Measurements from ENCODE around the gene EPHA2.

EPHA2 gene

DNA sequence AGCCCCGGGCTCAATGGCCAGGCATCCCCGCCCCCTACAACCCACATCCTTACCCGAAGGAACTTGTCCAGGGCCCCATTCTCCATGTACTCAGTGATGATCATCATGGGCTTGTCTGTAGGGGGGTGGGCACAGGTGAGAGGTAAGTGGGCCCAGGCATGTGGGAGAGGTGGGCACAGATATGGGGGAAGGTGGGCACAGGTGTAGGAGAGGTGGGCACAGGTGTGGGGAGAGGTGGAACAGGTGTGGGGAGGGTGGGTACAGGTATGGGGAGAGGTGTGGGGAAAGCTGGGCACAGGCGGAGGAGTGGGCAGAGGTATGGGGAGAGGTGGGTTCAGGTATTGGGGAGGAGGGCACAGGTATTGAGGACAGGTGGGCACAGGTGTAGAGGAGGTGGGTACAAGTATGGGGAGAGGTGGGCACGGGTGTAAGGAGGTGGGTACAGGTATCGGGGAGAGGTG lies 23.5 kb downstream of the EPHA2 start:
- DNase-seq (ENCODE audit: low read depth), result no peak
- TF ChIP-seq MYC (IDR thresholded peaks at IDR 0.05; ENCODE audit: low read depth, low read length) (no peak), POLR2A (IDR thresholded peaks at IDR 0.05; ENCODE audit: extremely low read depth, insufficient read length) (no peak)
- TF ChIP-seq, protein P1, sequence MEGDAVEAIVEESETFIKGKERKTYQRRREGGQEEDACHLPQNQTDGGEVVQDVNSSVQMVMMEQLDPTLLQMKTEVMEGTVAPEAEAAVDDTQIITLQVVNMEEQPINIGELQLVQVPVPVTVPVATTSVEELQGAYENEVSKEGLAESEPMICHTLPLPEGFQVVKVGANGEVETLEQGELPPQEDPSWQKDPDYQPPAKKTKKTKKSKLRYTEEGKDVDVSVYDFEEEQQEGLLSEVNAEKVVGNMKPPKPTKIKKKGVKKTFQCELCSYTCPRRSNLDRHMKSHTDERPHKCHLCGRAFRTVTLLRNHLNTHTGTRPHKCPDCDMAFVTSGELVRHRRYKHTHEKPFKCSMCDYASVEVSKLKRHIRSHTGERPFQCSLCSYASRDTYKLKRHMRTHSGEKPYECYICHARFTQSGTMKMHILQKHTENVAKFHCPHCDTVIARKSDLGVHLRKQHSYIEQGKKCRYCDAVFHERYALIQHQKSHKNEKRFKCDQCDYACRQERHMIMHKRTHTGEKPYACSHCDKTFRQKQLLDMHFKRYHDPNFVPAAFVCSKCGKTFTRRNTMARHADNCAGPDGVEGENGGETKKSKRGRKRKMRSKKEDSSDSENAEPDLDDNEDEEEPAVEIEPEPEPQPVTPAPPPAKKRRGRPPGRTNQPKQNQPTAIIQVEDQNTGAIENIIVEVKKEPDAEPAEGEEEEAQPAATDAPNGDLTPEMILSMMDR (IDR thresholded peaks at IDR 0.05; ENCODE audit: low read depth, low read length), result no peak
- TF ChIP-seq, protein P2, sequence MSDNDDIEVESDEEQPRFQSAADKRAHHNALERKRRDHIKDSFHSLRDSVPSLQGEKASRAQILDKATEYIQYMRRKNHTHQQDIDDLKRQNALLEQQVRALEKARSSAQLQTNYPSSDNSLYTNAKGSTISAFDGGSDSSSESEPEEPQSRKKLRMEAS (IDR thresholded peaks at IDR 0.05; ENCODE audit: low read depth, low read length), result no peak
- H3K4me3 ChIP-seq (ENCODE audit: low read depth, low read length), result no peak overlapping the region

DNA sequence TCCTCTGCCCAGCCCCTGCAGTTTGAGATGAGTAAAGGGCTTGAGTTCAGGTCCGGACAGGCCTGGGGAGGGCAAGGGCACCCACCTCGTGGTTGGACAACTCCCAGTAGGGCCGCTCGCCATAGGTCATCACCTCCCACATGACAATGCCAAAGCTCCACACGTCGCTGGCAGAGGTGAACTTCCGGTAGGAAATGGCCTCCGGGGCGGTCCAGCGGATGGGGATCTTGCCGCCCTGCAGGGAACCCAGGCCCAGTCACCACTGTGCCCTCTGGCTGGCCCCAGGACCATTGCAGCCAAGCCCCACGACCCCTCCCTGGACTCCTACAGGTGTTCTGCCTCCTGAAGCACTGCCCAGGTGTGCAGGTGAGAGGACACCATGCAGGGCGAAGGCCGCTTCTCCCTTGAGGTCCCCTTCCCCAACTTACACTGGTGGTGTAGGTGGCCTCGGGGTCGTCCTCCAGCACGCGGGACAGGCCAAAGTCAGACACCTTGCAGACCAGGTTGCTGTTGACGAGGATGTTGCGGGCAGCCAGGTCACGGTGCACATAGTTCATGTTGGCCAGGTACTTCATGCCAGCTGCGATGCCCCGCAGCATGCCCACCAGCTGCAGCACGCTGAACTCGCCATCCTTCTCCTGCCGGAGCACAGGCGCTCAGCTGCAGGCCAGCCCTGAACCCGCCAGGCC lies 24.1 kb downstream of the EPHA2 start:
- no peak for DNase-seq (ENCODE audit: low read depth)
- no peak for TF ChIP-seq MYC (IDR thresholded peaks at IDR 0.05; ENCODE audit: low read depth, low read length)
- no peak for TF ChIP-seq POLR2A (IDR thresholded peaks at IDR 0.05; ENCODE audit: extremely low read depth, insufficient read length)
- TF ChIP-seq, protein P1 (IDR thresholded peaks at IDR 0.05; ENCODE audit: low read depth, low read length), result no peak
- TF ChIP-seq, protein P2 (IDR thresholded peaks at IDR 0.05; ENCODE audit: low read depth, low read length), result no peak
- no peak overlapping the region for H3K4me3 ChIP-seq (ENCODE audit: low read depth, low read length)

DNA sequence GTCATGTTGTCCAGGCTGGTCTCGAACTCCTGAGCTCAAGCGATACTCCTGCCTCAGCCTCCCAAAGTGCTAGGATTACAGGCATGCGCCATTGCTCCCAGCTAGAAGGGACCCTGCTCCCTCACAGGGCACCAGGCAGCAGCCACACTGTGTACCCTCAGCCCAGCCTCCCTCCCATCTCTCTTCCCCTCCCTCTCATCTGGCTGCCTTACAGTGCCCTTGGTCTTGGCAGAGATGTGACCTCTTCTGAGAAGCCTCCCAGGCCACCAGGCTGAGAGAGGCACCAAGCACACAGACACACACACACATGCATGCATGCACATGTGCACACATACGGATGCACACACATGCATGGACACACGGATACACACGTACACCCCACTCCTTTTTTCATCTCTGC lies 25.0 kb downstream of the EPHA2 start:
- DNase-seq (ENCODE audit: low read depth), result no peak
- no peak overlapping the region for H3K4me3 ChIP-seq (ENCODE audit: low read depth, low read length)
- TF ChIP-seq MYC (IDR thresholded peaks at IDR 0.05; ENCODE audit: low read depth, low read length) (no peak), POLR2A (IDR thresholded peaks at IDR 0.05; ENCODE audit: extremely low read depth, insufficient read length) (no peak)
- TF ChIP-seq, protein P1 (IDR thresholded peaks at IDR 0.05; ENCODE audit: low read depth, low read length), result no peak
- TF ChIP-seq, protein P2 (IDR thresholded peaks at IDR 0.05; ENCODE audit: low read depth, low read length), result no peak

DNA sequence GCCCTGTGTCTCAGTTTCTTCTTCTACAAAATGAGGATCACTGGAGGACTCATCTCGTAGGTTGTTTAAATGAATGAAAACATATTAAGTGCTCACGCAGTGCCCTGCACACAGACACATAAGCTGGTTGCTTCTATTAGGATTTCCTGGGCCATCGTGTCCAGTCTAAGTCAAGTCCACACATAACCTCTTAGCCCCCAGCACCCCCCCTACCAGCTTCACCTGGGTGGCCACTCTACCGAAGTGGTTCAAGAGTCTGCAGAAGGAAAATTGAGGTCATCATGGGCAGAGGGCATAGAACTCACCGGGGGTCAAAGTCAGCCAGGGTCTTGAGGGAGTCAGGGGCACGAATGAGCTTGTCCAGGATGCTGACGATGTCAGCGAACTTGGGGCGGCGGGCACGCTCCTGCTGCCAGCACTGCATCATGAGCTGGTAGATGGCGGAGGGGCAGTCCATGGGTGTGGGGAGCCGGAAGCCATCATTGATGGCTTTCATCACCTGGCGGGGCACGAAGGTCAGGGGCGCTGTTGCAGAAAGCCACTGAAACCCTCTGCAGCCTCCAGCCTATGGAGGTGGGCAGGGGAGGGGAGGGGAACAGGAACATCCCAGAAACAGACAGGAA lies 25.8 kb downstream of the EPHA2 start:
- no peak overlapping the region for H3K4me3 ChIP-seq (ENCODE audit: low read depth, low read length)
- TF ChIP-seq, protein P1 (IDR thresholded peaks at IDR 0.05; ENCODE audit: low read depth, low read length), result no peak
- TF ChIP-seq MYC (IDR thresholded peaks at IDR 0.05; ENCODE audit: low read depth, low read length) (no peak), POLR2A (IDR thresholded peaks at IDR 0.05; ENCODE audit: extremely low read depth, insufficient read length) (no peak)
- TF ChIP-seq, protein P2 (IDR thresholded peaks at IDR 0.05; ENCODE audit: low read depth, low read length), result no peak
- no peak for DNase-seq (ENCODE audit: low read depth)

DNA sequence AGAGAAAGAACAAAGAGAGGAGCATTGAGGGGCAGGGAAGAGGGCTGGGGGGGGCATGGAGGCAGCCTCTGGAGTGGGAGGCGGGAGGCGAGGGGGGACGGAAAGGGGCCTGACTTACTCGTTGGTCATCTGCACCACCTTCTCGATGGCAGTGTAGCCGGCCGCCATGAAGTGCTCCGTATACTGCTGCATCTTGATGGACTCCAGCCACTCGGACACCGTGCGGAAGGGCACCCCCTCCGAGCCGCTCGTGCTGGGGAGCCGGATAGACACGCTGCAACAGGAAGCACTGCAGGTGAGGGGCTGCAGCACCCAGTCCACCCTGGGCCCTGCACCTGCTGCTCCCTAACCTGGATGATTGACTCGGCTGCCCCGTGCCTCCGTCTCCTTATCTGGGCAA lies 26.6 kb downstream of the EPHA2 start:
- H3K4me3 ChIP-seq (ENCODE audit: low read depth, low read length), result no peak overlapping the region
- TF ChIP-seq, protein P2 (IDR thresholded peaks at IDR 0.05; ENCODE audit: low read depth, low read length), result no peak
- TF ChIP-seq POLR2A (IDR thresholded peaks at IDR 0.05; ENCODE audit: extremely low read depth, insufficient read length), result no peak
- TF ChIP-seq MYC (IDR thresholded peaks at IDR 0.05; ENCODE audit: low read depth, low read length), result no peak
- TF ChIP-seq, protein P1 (IDR thresholded peaks at IDR 0.05; ENCODE audit: low read depth, low read length), result no peak
- no peak for DNase-seq (ENCODE audit: low read depth)
